DOHH2 (cell line): ENCODE results near the gene TBC1D2B.

ENCODE experiments used
- EZH2phosphoT487 ChIP-seq: fragments of 200-600 bp; sonication (generic); IDR thresholded peaks from 2 replicates; pipeline ENCODE4 v1.6.1; 2017; ENCODE audit warnings: borderline replicate concordance, mild to moderate bottlenecking, antibody characterized with exemption, low read length, moderate library complexity, mixed read lengths
- TF ChIP-seq, protein P1 (sequence below): fragments of 200-600 bp; sonication (generic); IDR thresholded peaks from one replicate; pipeline ENCODE4 v1.5.1; 2014; ENCODE audit warnings: antibody characterized with exemption, mild to moderate bottlenecking, low read depth, low read length; ENCODE audit not compliant: poor library complexity, severe bottlenecking

DNA sequence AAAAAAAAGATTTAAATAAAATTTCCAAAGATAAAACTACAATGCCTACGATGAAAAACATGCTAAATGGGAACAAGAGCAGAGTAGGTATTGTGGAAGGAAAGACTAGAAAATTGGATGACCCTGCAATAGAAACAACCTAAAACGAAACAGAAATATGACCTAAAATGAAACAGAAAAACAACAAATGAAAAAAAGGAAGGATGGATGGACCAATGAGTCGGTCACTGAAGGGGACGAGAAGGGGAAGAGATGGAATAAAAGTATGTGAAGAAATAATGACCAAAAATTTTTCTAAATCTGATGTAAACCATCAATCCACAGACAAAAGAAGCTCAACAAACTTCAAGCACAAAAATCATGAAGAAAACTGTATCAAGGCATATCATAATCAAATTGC lies 44.8 kb downstream of the TBC1D2B start:
- TF ChIP-seq, protein P1, sequence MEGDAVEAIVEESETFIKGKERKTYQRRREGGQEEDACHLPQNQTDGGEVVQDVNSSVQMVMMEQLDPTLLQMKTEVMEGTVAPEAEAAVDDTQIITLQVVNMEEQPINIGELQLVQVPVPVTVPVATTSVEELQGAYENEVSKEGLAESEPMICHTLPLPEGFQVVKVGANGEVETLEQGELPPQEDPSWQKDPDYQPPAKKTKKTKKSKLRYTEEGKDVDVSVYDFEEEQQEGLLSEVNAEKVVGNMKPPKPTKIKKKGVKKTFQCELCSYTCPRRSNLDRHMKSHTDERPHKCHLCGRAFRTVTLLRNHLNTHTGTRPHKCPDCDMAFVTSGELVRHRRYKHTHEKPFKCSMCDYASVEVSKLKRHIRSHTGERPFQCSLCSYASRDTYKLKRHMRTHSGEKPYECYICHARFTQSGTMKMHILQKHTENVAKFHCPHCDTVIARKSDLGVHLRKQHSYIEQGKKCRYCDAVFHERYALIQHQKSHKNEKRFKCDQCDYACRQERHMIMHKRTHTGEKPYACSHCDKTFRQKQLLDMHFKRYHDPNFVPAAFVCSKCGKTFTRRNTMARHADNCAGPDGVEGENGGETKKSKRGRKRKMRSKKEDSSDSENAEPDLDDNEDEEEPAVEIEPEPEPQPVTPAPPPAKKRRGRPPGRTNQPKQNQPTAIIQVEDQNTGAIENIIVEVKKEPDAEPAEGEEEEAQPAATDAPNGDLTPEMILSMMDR, result no peak
- no peak for TF ChIP-seq EZH2phosphoT487
